HUDEP-2 (cell line): ENCODE data around the gene FEM1B.

ENCODE experiments used
- DNase-seq, 76 experiments: peaks; one replicate each; lab custom pipeline; 2025; ENCODE audit not compliant: unreplicated experiment in 76 of 76; lab: John Stamatoyannopoulos, UW

The FEM1B gene

GRCh38 chr15:68303560-68304436, 26.3 kb downstream of the FEM1B start:
- DNase-seq = no peak

GRCh38 chr15:68304589-68305337, 27.2 kb downstream of the FEM1B start:
- DNase-seq = no peak

GRCh38 chr15:68305420-68305871, 27.9 kb downstream of the FEM1B start:
- no peak for DNase-seq

GRCh38 chr15:68307131-68307928, 29.8 kb downstream of the FEM1B start:
- no peak for DNase-seq

- DNase-seq = no peak
These were observed 31.5 kb downstream of the FEM1B start for GRCh38 chr15:68309024-68309423.

- DNase-seq = no peak
These were observed 32.7 kb downstream of the FEM1B start for GRCh38 chr15:68310178-68310803.

GRCh38 chr15:68310804-68311463, 33.4 kb downstream of the FEM1B start:
- DNase-seq = no peak

- DNase-seq = no peak
These were observed 33.9 kb downstream of the FEM1B start for GRCh38 chr15:68311464-68311835.

- DNase-seq = no peak
These were observed 34.5 kb downstream of the FEM1B start for GRCh38 chr15:68311859-68312557.

- no peak for DNase-seq
These were observed 35.2 kb downstream of the FEM1B start for GRCh38 chr15:68312701-68313204.

- DNase-seq = no peak
These were observed 36.2 kb downstream of the FEM1B start for GRCh38 chr15:68313501-68314410.

GRCh38 chr15:68314563-68314962, 37.0 kb downstream of the FEM1B start:
- no peak for DNase-seq

GRCh38 chr15:68315035-68315434, 37.5 kb downstream of the FEM1B start:
- DNase-seq = no peak

- no peak for DNase-seq
These were observed 38.0 kb downstream of the FEM1B start for GRCh38 chr15:68315495-68316031.

- peak in 4 of 76 experiments; percentile 3 to 17 (median 7) for DNase-seq
These were observed 38.7 kb downstream of the FEM1B start for GRCh38 chr15:68316061-68316804.

GRCh38 chr15:68317281-68318007, 39.9 kb downstream of the FEM1B start:
- DNase-seq = no peak
